ENCODE results near the gene ERAP2.

Gene ERAP2

GRCh38 chr5:96958977-96959376, 82.7 kb downstream of the ERAP2 start:
- peaks cover 22% of the 10 kb centered on the region for H3K4me1 ChIP-seq (ENCODE audit: low read length)
- peaks cover 66% of the 10 kb centered on the region for H3K79me2 ChIP-seq (ENCODE audit: low read length)
- H3K9me3 ChIP-seq (replicated peaks; ENCODE audit: insufficient read depth, low read length), result no peaks in the 10 kb centered on the region
- H4K20me1 ChIP-seq (ENCODE audit: insufficient read depth, low read length), result peaks cover 10% of the 10 kb centered on the region; the same call in 1 of the 2 replicates
- no peaks in the 10 kb centered on the region; the same call in 1 of the 2 replicates for H3K36me3 ChIP-seq (replicated peaks; ENCODE audit: insufficient read depth, low read length)
- H3K27ac ChIP-seq (ENCODE audit: low read length), result no peak overlapping the region
- no peak overlapping the region for H3K4me3 ChIP-seq (ENCODE audit: low read length)
- no peak overlapping the region for H2AFZ ChIP-seq (ENCODE audit: low read length)
- TF ChIP-seq EZH2phosphoT487 (IDR thresholded peaks at IDR 0.05; ENCODE audit: low read length) (no peak), EZH2 (optimal IDR thresholded peaks at IDR 0.05; ENCODE audit: low read depth, low read length) (no peak), CTCF (IDR thresholded peaks at IDR 0.05; ENCODE audit: low read length) (no peak)
- H3K9me2 ChIP-seq (replicated peaks; ENCODE audit: insufficient read depth, low read length), result no peaks in the 10 kb centered on the region
- no peaks in the 10 kb centered on the region for H3K27me3 ChIP-seq (replicated peaks; ENCODE audit: insufficient read depth, low read length)
- peaks cover 18% of the 10 kb centered on the region for H3F3A ChIP-seq (ENCODE audit: insufficient read depth, low read length)
- H3K4me2 ChIP-seq (ENCODE audit: low read depth, low read length), result no peak overlapping the region
- no peak for DNase-seq
- no peak overlapping the region for H3K9ac ChIP-seq (ENCODE audit: low read length)

- peak; percentile 85 for DNase-seq
- peak overlapping the region; percentile 50 for H3K4me2 ChIP-seq (ENCODE audit: low read depth, low read length)
- peaks cover 22% of the 10 kb centered on the region for H3K4me1 ChIP-seq (ENCODE audit: low read length)
- no peaks in the 10 kb centered on the region for H3K27me3 ChIP-seq (replicated peaks; ENCODE audit: insufficient read depth, low read length)
- no peaks in the 10 kb centered on the region; the same call in 1 of the 2 replicates for H3K36me3 ChIP-seq (replicated peaks; ENCODE audit: insufficient read depth, low read length)
- H3K9me3 ChIP-seq (replicated peaks; ENCODE audit: insufficient read depth, low read length), result no peaks in the 10 kb centered on the region
- 0 out of 2 replicates have a peak overlapping the region, but pooled peaks have one; percentile 13 for H3K4me3 ChIP-seq (ENCODE audit: low read length)
- no peak for TF ChIP-seq EZH2 (optimal IDR thresholded peaks at IDR 0.05; ENCODE audit: low read depth, low read length)
- no peak for TF ChIP-seq EZH2phosphoT487 (IDR thresholded peaks at IDR 0.05; ENCODE audit: low read length)
- TF ChIP-seq CTCF (IDR thresholded peaks at IDR 0.05; ENCODE audit: low read length), result no peak
- no peak overlapping the region for H3K27ac ChIP-seq (ENCODE audit: low read length)
- H2AFZ ChIP-seq (ENCODE audit: low read length), result no peak overlapping the region
- peaks cover 18% of the 10 kb centered on the region for H3F3A ChIP-seq (ENCODE audit: insufficient read depth, low read length)
- H3K9me2 ChIP-seq (replicated peaks; ENCODE audit: insufficient read depth, low read length), result no peaks in the 10 kb centered on the region
- H3K79me2 ChIP-seq (ENCODE audit: low read length), result peaks cover 68% of the 10 kb centered on the region
- peaks cover 10% of the 10 kb centered on the region; the same call in 1 of the 2 replicates for H4K20me1 ChIP-seq (ENCODE audit: insufficient read depth, low read length)
- H3K9ac ChIP-seq (ENCODE audit: low read length), result no peak overlapping the region
These were observed 84.8 kb downstream of the ERAP2 start for GRCh38 chr5:96961053-96961452.

- no peak overlapping the region for H3K27ac ChIP-seq (ENCODE audit: low read length)
- H3K9me2 ChIP-seq (replicated peaks; ENCODE audit: insufficient read depth, low read length), result no peaks in the 10 kb centered on the region
- TF ChIP-seq CTCF (IDR thresholded peaks at IDR 0.05; ENCODE audit: low read length) (no peak), EZH2phosphoT487 (IDR thresholded peaks at IDR 0.05; ENCODE audit: low read length) (no peak), EZH2 (optimal IDR thresholded peaks at IDR 0.05; ENCODE audit: low read depth, low read length) (no peak)
- no peaks in the 10 kb centered on the region for H3K9me3 ChIP-seq (replicated peaks; ENCODE audit: insufficient read depth, low read length)
- H3F3A ChIP-seq (ENCODE audit: insufficient read depth, low read length), result peaks cover 14% of the 10 kb centered on the region
- H3K4me2 ChIP-seq (ENCODE audit: low read depth, low read length), result no peak overlapping the region
- no peak overlapping the region for H2AFZ ChIP-seq (ENCODE audit: low read length)
- H3K36me3 ChIP-seq (replicated peaks; ENCODE audit: insufficient read depth, low read length), result no peaks in the 10 kb centered on the region; the same call in 1 of the 2 replicates
- H3K4me1 ChIP-seq (ENCODE audit: low read length), result peaks cover 19% of the 10 kb centered on the region
- H4K20me1 ChIP-seq (ENCODE audit: insufficient read depth, low read length), result peaks cover 10% of the 10 kb centered on the region; the same call in 1 of the 2 replicates
- H3K9ac ChIP-seq (ENCODE audit: low read length), result no peak overlapping the region
- no peak overlapping the region for H3K4me3 ChIP-seq (ENCODE audit: low read length)
- DNase-seq, result no peak
- H3K79me2 ChIP-seq (ENCODE audit: low read length), result peaks cover 62% of the 10 kb centered on the region
- H3K27me3 ChIP-seq (replicated peaks; ENCODE audit: insufficient read depth, low read length), result no peaks in the 10 kb centered on the region
These were observed 86.3 kb downstream of the ERAP2 start for GRCh38 chr5:96962540-96962991.
